ENCODE results near the gene FRK. TPM values are rescaled to one million over a fixed set of nuclear protein-coding genes. Genes with fewer than 3 reads are reported as not detected.
"Not testable (repeated sequence)": the region's sequence is repeated elsewhere in the genome, so short reads cannot be mapped to it uniquely, and the experiment has no call there.

FRK gene
- total RNA-seq, 5 donors from 2014 or later (not counting 1 experiment from before 2014, with no cell fraction given): 0.02 to 0.07 (median 0.06) TPM

GRCh38 chr6:116046737-116047136 is 14.0 kb downstream of the FRK start:
- H3K9me3 ChIP-seq: no peaks in the 10 kb centered on the region
- H3K4me1 Mint-ChIP-seq: no peaks in the 10 kb centered on the region
- H3K4me3 ChIP-seq (ENCODE audit: control insufficient read depth in 1 of 2, extremely low read depth in 1 of 2, low read length in 1 of 2): no peak overlapping the region
- no peak overlapping the region for H3K27ac Mint-ChIP-seq
- no peaks in the 10 kb centered on the region for H3K4me1 ChIP-seq (ENCODE audit: control insufficient read depth in 1 of 2, extremely low read depth in 1 of 2, insufficient read depth in 2 of 2, low read length in 2 of 2)
- H3K36me3 Mint-ChIP-seq: no peaks in the 10 kb centered on the region
- ChIA-PET POLR2A (no interaction called here), CTCF (interaction anchor here in 1 of 2 donors (0.7 kb wide), 1 partner anchor 553 kb away, joined by 4 read pairs; no protein-coding TSS in a partner anchor)
- peaks cover 29 to 30% of the 10 kb centered on the region in 2 donors for H3K27me3 Mint-ChIP-seq
- WGBS (ENCODE audit: insufficient coverage): no CpG with 5 or more reads among the region's 1 CpG
- no peak overlapping the region for H3K27ac ChIP-seq (ENCODE audit: low read length)
- DNase-seq (no peak), ATAC-seq (replicated peaks in 1 of 4) (no peak)
- H3K27me3 ChIP-seq (replicated peaks in 1 of 2; ENCODE audit: control insufficient read depth in 2 of 2, extremely low read depth in 1 of 2, insufficient read depth in 2 of 2, low read length in 1 of 2): peaks cover 0 to 5% of the 10 kb centered on the region in 2 experiments
- no peak overlapping the region for H3K4me3 Mint-ChIP-seq
- no peaks in the 10 kb centered on the region for H3K9me3 Mint-ChIP-seq
- no peaks in the 10 kb centered on the region for H3K36me3 ChIP-seq (ENCODE audit: control insufficient read depth in 2 of 2, extremely low read depth in 1 of 2, insufficient read depth in 1 of 2, low read length in 1 of 2)

GRCh38 chr6:116046272-116046671 is 14.4 kb downstream of the FRK start:
- H3K27ac Mint-ChIP-seq; H3K9me3 Mint-ChIP-seq; ATAC-seq (replicated peaks in 1 of 4); H3K27me3 ChIP-seq (replicated peaks in 1 of 2; ENCODE audit: control insufficient read depth in 2 of 2, extremely low read depth in 1 of 2, insufficient read depth in 2 of 2, low read length in 1 of 2); H3K4me3 ChIP-seq (ENCODE audit: control insufficient read depth in 1 of 2, extremely low read depth in 1 of 2, low read length in 1 of 2); H3K36me3 ChIP-seq (ENCODE audit: control insufficient read depth in 2 of 2, extremely low read depth in 1 of 2, insufficient read depth in 1 of 2, low read length in 1 of 2); H3K4me3 Mint-ChIP-seq; DNase-seq; H3K4me1 ChIP-seq (ENCODE audit: control insufficient read depth in 1 of 2, extremely low read depth in 1 of 2, insufficient read depth in 2 of 2, low read length in 2 of 2); H3K27ac ChIP-seq (ENCODE audit: low read length); H3K4me1 Mint-ChIP-seq; H3K9me3 ChIP-seq; H3K36me3 Mint-ChIP-seq; POLR2A ChIA-PET; CTCF ChIA-PET: not testable (repeated sequence)
- peaks cover 30 to 33% of the 10 kb centered on the region in 2 donors for H3K27me3 Mint-ChIP-seq

- peaks cover 0 to 12% of the 10 kb centered on the region in 2 experiments for H3K27me3 ChIP-seq (replicated peaks in 1 of 2; ENCODE audit: control insufficient read depth in 2 of 2, extremely low read depth in 1 of 2, insufficient read depth in 2 of 2, low read length in 1 of 2)
- H3K27ac ChIP-seq (ENCODE audit: low read length): no peak overlapping the region
- WGBS (ENCODE audit: insufficient coverage): 85% methylated on average over 3 of the region's 5 CpGs
- H3K36me3 ChIP-seq (ENCODE audit: control insufficient read depth in 2 of 2, extremely low read depth in 1 of 2, insufficient read depth in 1 of 2, low read length in 1 of 2): no peaks in the 10 kb centered on the region
- H3K9me3 ChIP-seq: no peaks in the 10 kb centered on the region
- ChIA-PET CTCF (no interaction called here), POLR2A (no interaction called here)
- H3K4me1 ChIP-seq (ENCODE audit: control insufficient read depth in 1 of 2, extremely low read depth in 1 of 2, insufficient read depth in 2 of 2, low read length in 2 of 2): no peaks in the 10 kb centered on the region
- Mint-ChIP-seq H3K9me3 (no peaks in the 10 kb centered on the region), H3K4me3 (no peak overlapping the region), H3K36me3 (no peaks in the 10 kb centered on the region), H3K4me1 (no peaks in the 10 kb centered on the region), H3K27ac (no peak overlapping the region), H3K27me3 (peaks cover 18% of the 10 kb centered on the region in 2 donors)
- H3K4me3 ChIP-seq (ENCODE audit: control insufficient read depth in 1 of 2, extremely low read depth in 1 of 2, low read length in 1 of 2): no peak overlapping the region
- DNase-seq (no peak), ATAC-seq (replicated peaks in 1 of 4) (no peak)
Observed at GRCh38 chr6:116041934-116042333, 18.8 kb downstream of the FRK start.

GRCh38 chr6:116040993-116041392 is 19.7 kb downstream of the FRK start:
- no CpG with 5 or more reads among the region's 2 CpGs for WGBS (ENCODE audit: insufficient coverage)

GRCh38 chr6:116036885-116037284 is 23.8 kb downstream of the FRK start:
- Mint-ChIP-seq H3K9me3 (no peaks in the 10 kb centered on the region), H3K27me3 (peaks cover 12 to 26% of the 10 kb centered on the region in 2 donors), H3K4me3 (no peak overlapping the region), H3K4me1 (no peaks in the 10 kb centered on the region), H3K36me3 (no peaks in the 10 kb centered on the region), H3K27ac (no peak overlapping the region)
- POLR2A ChIA-PET: interaction anchor here in 1 of 2 donors (0.6 kb wide), 1 partner anchor 82 kb away, joined by 3 read pairs; no protein-coding TSS in a partner anchor
- CTCF ChIA-PET: no interaction called here
- H3K4me1 ChIP-seq (ENCODE audit: control insufficient read depth in 1 of 2, extremely low read depth in 1 of 2, insufficient read depth in 2 of 2, low read length in 2 of 2): no peaks in the 10 kb centered on the region
- H3K27me3 ChIP-seq (replicated peaks in 1 of 2; ENCODE audit: control insufficient read depth in 2 of 2, extremely low read depth in 1 of 2, insufficient read depth in 2 of 2, low read length in 1 of 2): peaks cover 0 to 9% of the 10 kb centered on the region in 2 experiments
- H3K9me3 ChIP-seq: no peaks in the 10 kb centered on the region
- no peak overlapping the region for H3K4me3 ChIP-seq (ENCODE audit: control insufficient read depth in 1 of 2, extremely low read depth in 1 of 2, low read length in 1 of 2)
- no peak for DNase-seq
- no peak for ATAC-seq (replicated peaks in 1 of 4)
- no peak overlapping the region for H3K27ac ChIP-seq (ENCODE audit: low read length)
- H3K36me3 ChIP-seq (ENCODE audit: control insufficient read depth in 2 of 2, extremely low read depth in 1 of 2, insufficient read depth in 1 of 2, low read length in 1 of 2): no peaks in the 10 kb centered on the region

More at GRCh38 chr6:116040993-116041392, 19.7 kb downstream of the FRK start:
- POLR2A ChIA-PET: no interaction called here
- Mint-ChIP-seq H3K4me3 (no peak overlapping the region), H3K36me3 (no peaks in the 10 kb centered on the region), H3K9me3 (no peaks in the 10 kb centered on the region), H3K4me1 (no peaks in the 10 kb centered on the region), H3K27me3 (peaks cover 18 to 19% of the 10 kb centered on the region in 2 donors), H3K27ac (no peak overlapping the region)
- peaks cover 0 to 12% of the 10 kb centered on the region in 2 experiments for H3K27me3 ChIP-seq (replicated peaks in 1 of 2; ENCODE audit: control insufficient read depth in 2 of 2, extremely low read depth in 1 of 2, insufficient read depth in 2 of 2, low read length in 1 of 2)
- H3K4me3 ChIP-seq (ENCODE audit: control insufficient read depth in 1 of 2, extremely low read depth in 1 of 2, low read length in 1 of 2): no peak overlapping the region
- no peak overlapping the region for H3K27ac ChIP-seq (ENCODE audit: low read length)
- CTCF ChIA-PET: no interaction called here
- H3K36me3 ChIP-seq (ENCODE audit: control insufficient read depth in 2 of 2, extremely low read depth in 1 of 2, insufficient read depth in 1 of 2, low read length in 1 of 2): no peaks in the 10 kb centered on the region
- ATAC-seq (replicated peaks in 1 of 4) (no peak), DNase-seq (no peak)
- no peaks in the 10 kb centered on the region for H3K9me3 ChIP-seq
- H3K4me1 ChIP-seq (ENCODE audit: control insufficient read depth in 1 of 2, extremely low read depth in 1 of 2, insufficient read depth in 2 of 2, low read length in 2 of 2): no peaks in the 10 kb centered on the region

GRCh38 chr6:116036075-116036773 is 24.5 kb downstream of the FRK start:
- Histone ChIP-seq H3K27me3 (replicated peaks in 1 of 2; ENCODE audit: control insufficient read depth in 2 of 2, extremely low read depth in 1 of 2, insufficient read depth in 2 of 2, low read length in 1 of 2) (peaks cover 0 to 5% of the 10 kb centered on the region in 2 experiments), H3K4me1 (ENCODE audit: control insufficient read depth in 1 of 2, extremely low read depth in 1 of 2, insufficient read depth in 2 of 2, low read length in 2 of 2) (no peaks in the 10 kb centered on the region), H3K36me3 (ENCODE audit: control insufficient read depth in 2 of 2, extremely low read depth in 1 of 2, insufficient read depth in 1 of 2, low read length in 1 of 2) (no peaks in the 10 kb centered on the region), H3K4me3 (ENCODE audit: control insufficient read depth in 1 of 2, extremely low read depth in 1 of 2, low read length in 1 of 2) (no peak overlapping the region), H3K9me3 (no peaks in the 10 kb centered on the region), H3K27ac (ENCODE audit: low read length) (no peak overlapping the region)
- Mint-ChIP-seq H3K4me1 (no peaks in the 10 kb centered on the region), H3K36me3 (no peaks in the 10 kb centered on the region), H3K9me3 (no peaks in the 10 kb centered on the region), H3K4me3 (no peak overlapping the region), H3K27me3 (peaks cover 9 to 26% of the 10 kb centered on the region in 2 donors), H3K27ac (no peak overlapping the region)
- no peak for DNase-seq
- POLR2A ChIA-PET: interaction anchor here in 1 of 2 donors (0.6 kb wide), 1 partner anchor 16 kb away, joined by 3 read pairs; no protein-coding TSS in a partner anchor
- no peak for ATAC-seq (replicated peaks in 1 of 4)
- CTCF ChIA-PET: no interaction called here
- WGBS (ENCODE audit: insufficient coverage): no CpG with 5 or more reads among the region's 2 CpGs
